Measurements from ENCODE around the gene LMBRD1.
"Not testable (repeated sequence)": the region's sequence is repeated elsewhere in the genome, so short reads cannot be mapped to it uniquely, and the experiment has no call there.

Gene LMBRD1

GRCh38 chr6:69668916-69669315 lies 127.9 kb downstream of the LMBRD1 start:
- H3K4me3 ChIP-seq (ENCODE audit: low read depth, low read length) = no peak overlapping the region
- in situ Hi-C loops (cut with HindIII; ENCODE audit: low sequenced_read_pairs) = no loop called here
- DNase-seq (ENCODE audit: low read depth) = no peak
- no peak for TF ChIP-seq CTCF (IDR thresholded peaks at IDR 0.05; ENCODE audit: low read depth, low read length, missing control alignments)

- H3K4me3 ChIP-seq (ENCODE audit: low read depth, low read length); in situ Hi-C loops (cut with HindIII; ENCODE audit: low sequenced_read_pairs); DNase-seq (ENCODE audit: low read depth): not testable (repeated sequence)
Observed at GRCh38 chr6:69666779-69667178, 130.0 kb downstream of the LMBRD1 start.

- TF ChIP-seq CTCF (IDR thresholded peaks at IDR 0.05; ENCODE audit: low read depth, low read length, missing control alignments) = no peak
- in situ Hi-C loops (cut with HindIII; ENCODE audit: low sequenced_read_pairs) = no loop called here
- no peak overlapping the region for H3K4me3 ChIP-seq (ENCODE audit: low read depth, low read length)
- no peak for DNase-seq (ENCODE audit: low read depth)
Observed at GRCh38 chr6:69665437-69665836, 131.4 kb downstream of the LMBRD1 start.

GRCh38 chr6:69664551-69664950 lies 132.3 kb downstream of the LMBRD1 start:
- no peak overlapping the region for H3K4me3 ChIP-seq (ENCODE audit: low read depth, low read length)
- no peak for TF ChIP-seq CTCF (IDR thresholded peaks at IDR 0.05; ENCODE audit: low read depth, low read length, missing control alignments)
- in situ Hi-C loops (cut with HindIII; ENCODE audit: low sequenced_read_pairs) = no loop called here
- DNase-seq (ENCODE audit: low read depth) = no peak

- DNase-seq (ENCODE audit: low read depth) = no peak
- no peak overlapping the region for H3K4me3 ChIP-seq (ENCODE audit: low read depth, low read length)
- TF ChIP-seq CTCF (IDR thresholded peaks at IDR 0.05; ENCODE audit: low read depth, low read length, missing control alignments) = no peak
- in situ Hi-C loops (cut with HindIII; ENCODE audit: low sequenced_read_pairs) = no loop called here
Observed at GRCh38 chr6:69663215-69663614, 133.6 kb downstream of the LMBRD1 start.

GRCh38 chr6:69650703-69651102 lies 146.1 kb downstream of the LMBRD1 start:
- in situ Hi-C loops (cut with HindIII; ENCODE audit: low sequenced_read_pairs) = no loop called here
- TF ChIP-seq CTCF (IDR thresholded peaks at IDR 0.05; ENCODE audit: low read depth, low read length, missing control alignments) = no peak
- H3K4me3 ChIP-seq (ENCODE audit: low read depth, low read length) = no peak overlapping the region
- no peak for DNase-seq (ENCODE audit: low read depth)

GRCh38 chr6:69647726-69648125 lies 149.1 kb downstream of the LMBRD1 start:
- in situ Hi-C loops (cut with HindIII; ENCODE audit: low sequenced_read_pairs) = no loop called here
- DNase-seq (ENCODE audit: low read depth) = no peak
- TF ChIP-seq CTCF (IDR thresholded peaks at IDR 0.05; ENCODE audit: low read depth, low read length, missing control alignments) = no peak
- no peak overlapping the region for H3K4me3 ChIP-seq (ENCODE audit: low read depth, low read length)

Measured in astrocyte of the cerebellum (primary cell).